ENCODE measurements around the gene SEC24A.
"Not testable (repeated sequence)": the region's sequence is repeated elsewhere in the genome, so short reads cannot be mapped to it uniquely, and the experiment has no call there.

SEC24A gene

GRCh38 chr5:134649163-134649835 is 714 bp downstream of the SEC24A start:
- no peak for DNase-seq (ENCODE audit: low read depth, low spot score)

- not testable (repeated sequence) for DNase-seq (ENCODE audit: low read depth, low spot score)
These were observed 2.1 kb downstream of the SEC24A start for GRCh38 chr5:134650660-134651059.

- DNase-seq (ENCODE audit: low read depth, low spot score), result no peak
These were observed 2.9 kb downstream of the SEC24A start for GRCh38 chr5:134651531-134651930.

- no peak for DNase-seq (ENCODE audit: low read depth, low spot score)
These were observed 8.1 kb downstream of the SEC24A start for GRCh38 chr5:134656690-134657089.

GRCh38 chr5:134659456-134659855 is 10.9 kb downstream of the SEC24A start:
- no peak for DNase-seq (ENCODE audit: low read depth, low spot score)

- DNase-seq (ENCODE audit: low read depth, low spot score), result no peak
These were observed 11.3 kb downstream of the SEC24A start for GRCh38 chr5:134659922-134660321.

- no peak for DNase-seq (ENCODE audit: low read depth, low spot score)
These were observed 14.4 kb downstream of the SEC24A start for GRCh38 chr5:134662971-134663370.

GRCh38 chr5:134664448-134664847 is 15.9 kb downstream of the SEC24A start:
- no peak for DNase-seq (ENCODE audit: low read depth, low spot score)

GRCh38 chr5:134673546-134673945 is 25.0 kb downstream of the SEC24A start:
- DNase-seq (ENCODE audit: low read depth, low spot score), result not testable (repeated sequence)

- DNase-seq (ENCODE audit: low read depth, low spot score), result not testable (repeated sequence)
These were observed 28.8 kb downstream of the SEC24A start for GRCh38 chr5:134677357-134677756.

GRCh38 chr5:134690144-134690543 is 41.6 kb downstream of the SEC24A start:
- DNase-seq (ENCODE audit: low read depth, low spot score), result not testable (repeated sequence)

GRCh38 chr5:134692722-134693121 is 44.1 kb downstream of the SEC24A start:
- DNase-seq (ENCODE audit: low read depth, low spot score), result no peak

- DNase-seq (ENCODE audit: low read depth, low spot score), result no peak
These were observed 59.7 kb downstream of the SEC24A start for GRCh38 chr5:134708301-134708700.

GRCh38 chr5:134714120-134714519 is 65.5 kb downstream of the SEC24A start:
- peak; percentile 39 for DNase-seq (ENCODE audit: low read depth, low spot score)

- DNase-seq (ENCODE audit: low read depth, low spot score), result no peak
These were observed 66.0 kb downstream of the SEC24A start for GRCh38 chr5:134714541-134714940.

GRCh38 chr5:134715466-134715865 is 66.9 kb downstream of the SEC24A start:
- DNase-seq (ENCODE audit: low read depth, low spot score), result not testable (repeated sequence)

GRCh38 chr5:134724872-134725271 is 76.3 kb downstream of the SEC24A start:
- no peak for DNase-seq (ENCODE audit: low read depth, low spot score)

- DNase-seq (ENCODE audit: low read depth, low spot score), result no peak
These were observed 84.2 kb downstream of the SEC24A start for GRCh38 chr5:134732819-134733218.

- DNase-seq (ENCODE audit: low read depth, low spot score), result no peak
These were observed 86.7 kb downstream of the SEC24A start for GRCh38 chr5:134735243-134735642.

GRCh38 chr5:134736173-134736812 is 87.7 kb downstream of the SEC24A start:
- DNase-seq (ENCODE audit: low read depth, low spot score), result no peak

GRCh38 chr5:134738133-134738962 is 89.8 kb downstream of the SEC24A start, which contains the start of gene CAMLG:
TSS of gene CAMLG (plus strand) at chr5:134738548. CDS start at chr5:134738621, 73 bp downstream.
- DNase-seq (ENCODE audit: low read depth, low spot score), result peak; percentile 99

- DNase-seq (ENCODE audit: low read depth, low spot score), result peak; percentile 61
These were observed 90.5 kb downstream of the SEC24A start for GRCh38 chr5:134738963-134739661.
